ENCODE data around the gene PGLYRP4. TPM values are rescaled to one million over a fixed set of nuclear protein-coding genes. Genes with fewer than 3 reads are reported as not detected.

PGLYRP4 gene
- total RNA-seq, 6 experiments from 2014 or later: not detected

- no peaks in the 10 kb centered on the region for H3K36me3 ChIP-seq
- no peak overlapping the region for H3K27ac ChIP-seq
- no peaks in the 10 kb centered on the region for H3K4me1 ChIP-seq
- 44% methylated on average over 4 of the region's 4 CpGs for WGBS (ENCODE audit: insufficient coverage, low coverage, low lambda C conversion rate, missing lambda C conversion rate)
- H3K9me3 ChIP-seq: no peaks in the 10 kb centered on the region
- no peak for TF ChIP-seq POLR2A (IDR thresholded peaks at IDR 0.05)
- intact Hi-C loops (cut with DNase I): no loop called here
- no peaks in the 10 kb centered on the region for H3K27me3 ChIP-seq
- DNase-seq (peak in 1 of 3 donors; percentile 37), ATAC-seq (no peak)
- no peak overlapping the region for H3K4me3 ChIP-seq
Measured at GRCh38 chr1:153384958-153385580, 36.4 kb upstream of the PGLYRP4 start.

GRCh38 chr1:153380711-153381110, 32.1 kb upstream of the PGLYRP4 start:
- DNase-seq (no peak), ATAC-seq (no peak)
- no peaks in the 10 kb centered on the region for H3K9me3 ChIP-seq
- no peak for TF ChIP-seq POLR2A (IDR thresholded peaks at IDR 0.05)
- TF ChIP-seq CTCF (IDR thresholded peaks at IDR 0.05): no peak
- 60% methylated on average over 2 of the region's 23 CpGs for WGBS (ENCODE audit: insufficient coverage, low coverage, low lambda C conversion rate, missing lambda C conversion rate)
- no peaks in the 10 kb centered on the region for H3K36me3 ChIP-seq
- no peaks in the 10 kb centered on the region for H3K27me3 ChIP-seq
- intact Hi-C loops (cut with DNase I): no loop called here
- no peaks in the 10 kb centered on the region for H3K4me1 ChIP-seq
- H3K27ac ChIP-seq: no peak overlapping the region
- no peak overlapping the region for H3K4me3 ChIP-seq

DNA sequence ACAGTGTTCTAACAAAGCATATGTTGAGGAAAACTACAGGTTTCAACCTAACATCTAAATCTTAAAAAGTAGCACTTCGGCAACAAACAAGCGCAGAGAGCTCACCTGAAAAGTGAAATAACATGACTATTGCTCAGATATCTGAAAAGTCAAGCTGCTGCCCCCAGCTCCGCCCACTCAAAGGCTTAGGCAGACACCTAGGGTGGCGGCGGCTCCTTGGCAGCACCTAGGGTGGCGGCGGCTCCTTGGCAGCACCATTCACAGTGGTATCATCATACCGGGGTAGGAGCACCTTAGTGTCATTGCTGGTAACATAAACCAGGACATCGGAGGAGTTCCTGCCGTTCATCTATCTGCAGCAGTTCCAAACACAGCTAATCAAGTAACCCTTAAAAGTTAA, 30.9 kb upstream of the PGLYRP4 start:
- no peak for ATAC-seq
- Histone ChIP-seq H3K4me3 (no peak overlapping the region), H3K36me3 (no peaks in the 10 kb centered on the region), H3K27me3 (no peaks in the 10 kb centered on the region), H3K4me1 (no peaks in the 10 kb centered on the region), H3K9me3 (no peaks in the 10 kb centered on the region), H3K27ac (no peak overlapping the region)
- intact Hi-C loops (cut with DNase I): no loop called here
- DNase-seq: no peak
- TF ChIP-seq CTCF (IDR thresholded peaks at IDR 0.05) (no peak), POLR2A (IDR thresholded peaks at IDR 0.05) (no peak)
- WGBS (ENCODE audit: insufficient coverage, low coverage, low lambda C conversion rate, missing lambda C conversion rate): 55% methylated on average over 6 of the region's 10 CpGs

DNA sequence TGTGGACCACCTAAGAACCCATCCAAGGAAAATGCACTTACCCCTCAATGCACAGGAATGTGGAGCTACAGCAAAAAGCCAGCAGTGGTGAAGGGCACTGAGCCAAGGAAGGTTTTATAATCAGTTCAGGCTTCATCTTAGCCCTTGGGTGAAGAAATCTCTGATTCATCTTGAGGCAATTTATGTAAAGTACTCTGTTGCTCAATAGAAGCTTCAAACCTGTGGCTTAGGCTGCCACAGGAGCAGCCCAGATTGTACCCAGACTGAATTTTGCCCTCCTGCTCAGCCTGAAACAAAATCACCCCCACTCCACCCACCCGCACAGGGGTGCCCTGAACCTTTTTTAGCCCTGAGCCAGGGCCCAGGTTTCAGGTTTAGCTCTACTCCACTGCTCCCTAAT, 26.9 kb upstream of the PGLYRP4 start, which contains the start of gene S100A12:
Gene S100A12 (minus strand): TSS at position 111 of the 400 bp plus-strand sequence. CDS start 1,029 bp downstream, outside the sequence.
- H3K4me1 ChIP-seq: no peaks in the 10 kb centered on the region
- intact Hi-C loops (cut with DNase I): no loop called here
- TF ChIP-seq CTCF (IDR thresholded peaks at IDR 0.05): no peak
- no peak for TF ChIP-seq POLR2A (IDR thresholded peaks at IDR 0.05)
- H3K27me3 ChIP-seq: no peaks in the 10 kb centered on the region
- H3K36me3 ChIP-seq: no peaks in the 10 kb centered on the region
- WGBS (ENCODE audit: insufficient coverage, low coverage, low lambda C conversion rate, missing lambda C conversion rate): 50% methylated on average over 1 of the region's 1 CpG
- H3K9me3 ChIP-seq: no peaks in the 10 kb centered on the region
- ATAC-seq (peak in 1 of 4 donors; percentile 22), DNase-seq (no peak)
- no peak within 1 kb of the TSS for H3K4me3 ChIP-seq
- H3K27ac ChIP-seq: no peak within 1 kb of the TSS

GRCh38 chr1:153374071-153374470, 25.4 kb upstream of the PGLYRP4 start:
- TF ChIP-seq CTCF (IDR thresholded peaks at IDR 0.05) (no peak), POLR2A (IDR thresholded peaks at IDR 0.05) (no peak)
- no peaks in the 10 kb centered on the region for H3K36me3 ChIP-seq
- intact Hi-C loops (cut with DNase I): no loop called here
- WGBS (ENCODE audit: insufficient coverage, low coverage, low lambda C conversion rate, missing lambda C conversion rate): 36% methylated on average over 2 of the region's 2 CpGs
- ATAC-seq (peak; percentile 42 to 46 (median 43)), DNase-seq (peak in 1 of 3 donors; percentile 43)
- no peaks in the 10 kb centered on the region for H3K4me1 ChIP-seq
- H3K27me3 ChIP-seq: no peaks in the 10 kb centered on the region
- H3K4me3 ChIP-seq: no peak overlapping the region
- H3K9me3 ChIP-seq: no peaks in the 10 kb centered on the region
- no peak overlapping the region for H3K27ac ChIP-seq

Measured in right lobe of liver (tissue), 6 donors.